Skeletal muscle tissue (tissue), 4 donors: ENCODE measurements around the gene PPM1K. TPM values are rescaled to one million over a fixed set of nuclear protein-coding genes. Genes with fewer than 3 reads are reported as not detected.
"Not testable (repeated sequence)": the region's sequence is repeated elsewhere in the genome, so short reads cannot be mapped to it uniquely, and the experiment has no call there.

Source experiments
- H3K27ac ChIP-seq: one replicate; pipeline ENCODE4 v1.7.0; 2013; ENCODE audit warnings: mild to moderate bottlenecking, low read depth, low read length, inconsistent platforms
- H3K27me3 ChIP-seq, 3 donors: one replicate each; pipeline ENCODE4 v1.7.0; 2013; ENCODE audit warnings: low read length in 3 of 3; ENCODE audit not compliant: control insufficient read depth in 3 of 3, insufficient read depth in 3 of 3
- H3K36me3 ChIP-seq, 3 donors: one replicate each; pipeline ENCODE4 v1.7.0; 2013; ENCODE audit warnings: low read length in 3 of 3; ENCODE audit not compliant: control insufficient read depth in 3 of 3, insufficient read depth in 3 of 3
- H3K4me1 ChIP-seq, 3 donors: one replicate each; pipeline ENCODE4 v1.7.0; 2013; ENCODE audit warnings: low read length in 3 of 3, mild to moderate bottlenecking in 3 of 3; ENCODE audit not compliant: control insufficient read depth in 3 of 3, insufficient read depth in 3 of 3
- H3K4me3 ChIP-seq, 3 donors: one replicate each; pipeline ENCODE4 v1.7.0; 2013; ENCODE audit warnings: low read length in 3 of 3
- H3K9ac ChIP-seq, 3 donors: one replicate each; pipeline ENCODE4 v1.7.0; 2013; ENCODE audit warnings: low read length in 3 of 3, mild to moderate bottlenecking in 3 of 3, moderate library complexity in 2 of 3, low read depth in 1 of 3
- H3K9me3 ChIP-seq, 3 donors: one replicate each; pipeline ENCODE4 v1.7.0; 2013; ENCODE audit warnings: low read length in 3 of 3; ENCODE audit not compliant: control insufficient read depth in 3 of 3
- total RNA-seq: library from RNA; depleted of rRNA; stranded (reverse); fragments of >200 nt; gene quantifications from one replicate; pipeline ENCODE4 v1.2.3, GENCODE V29; 2014
- donor health status: Osteomylitis.

Gene PPM1K
- total RNA-seq: 22.4 TPM

- H3K4me3 ChIP-seq: peak within 1 kb of the TSS; percentile 91 to 93 (median 92)
- H3K9me3 ChIP-seq: no peaks in the 10 kb centered on the region
- no peaks in the 10 kb centered on the region for H3K27me3 ChIP-seq
- H3K27ac ChIP-seq: peak within 1 kb of the TSS; percentile 98
- peak within 1 kb of the TSS; percentile 89 to 90 (median 89) for H3K9ac ChIP-seq
- H3K4me1 ChIP-seq: peaks cover 6 to 19% (median 15%) of the 10 kb centered on the region in 3 donors
- no peaks in the 10 kb centered on the region for H3K36me3 ChIP-seq
Measured at GRCh38 chr4:88284439-88285234, at the start of gene PPM1K. PPM1K (minus strand) TSS chr4:88284561; CDS start chr4:88278583, 5,978 bp downstream.

GRCh38 chr4:88333741-88334405 is 49.5 kb upstream of the PPM1K start:
- Histone ChIP-seq H3K9ac (no peak overlapping the region), H3K36me3 (no peaks in the 10 kb centered on the region)

GRCh38 chr4:88327665-88328064 is 43.3 kb upstream of the PPM1K start:
- H3K27ac ChIP-seq: no peak overlapping the region
- H3K27me3 ChIP-seq: no peaks in the 10 kb centered on the region
- no peaks in the 10 kb centered on the region for H3K4me1 ChIP-seq
- H3K9me3 ChIP-seq: no peaks in the 10 kb centered on the region
- H3K36me3 ChIP-seq: no peaks in the 10 kb centered on the region
- no peak overlapping the region for H3K9ac ChIP-seq
- no peak overlapping the region for H3K4me3 ChIP-seq

More at GRCh38 chr4:88333741-88334405, 49.5 kb upstream of the PPM1K start:
- Histone ChIP-seq H3K9me3 (no peaks in the 10 kb centered on the region), H3K4me3 (no peak overlapping the region), H3K27ac (no peak overlapping the region), H3K4me1 (peaks cover 0 to 10% (median 6%) of the 10 kb centered on the region in 3 donors), H3K27me3 (no peaks in the 10 kb centered on the region)

GRCh38 chr4:88320780-88321373 is 36.5 kb upstream of the PPM1K start:
- Histone ChIP-seq H3K36me3 (no peaks in the 10 kb centered on the region), H3K27me3 (no peaks in the 10 kb centered on the region), H3K4me1 (no peaks in the 10 kb centered on the region), H3K9me3 (no peaks in the 10 kb centered on the region), H3K9ac (no peak overlapping the region), H3K27ac (no peak overlapping the region), H3K4me3 (no peak overlapping the region)

GRCh38 chr4:88320224-88320779 is 35.9 kb upstream of the PPM1K start:
- Histone ChIP-seq H3K4me1 (no peaks in the 10 kb centered on the region), H3K36me3 (no peaks in the 10 kb centered on the region), H3K4me3 (no peak overlapping the region), H3K27me3 (no peaks in the 10 kb centered on the region), H3K27ac (no peak overlapping the region), H3K9me3 (no peaks in the 10 kb centered on the region), H3K9ac (no peak overlapping the region)

- no peak overlapping the region for H3K27ac ChIP-seq
- no peaks in the 10 kb centered on the region for H3K36me3 ChIP-seq
- H3K9me3 ChIP-seq: no peaks in the 10 kb centered on the region
- no peaks in the 10 kb centered on the region for H3K27me3 ChIP-seq
- H3K4me1 ChIP-seq: no peaks in the 10 kb centered on the region
- H3K4me3 ChIP-seq: no peak overlapping the region
- no peak overlapping the region for H3K9ac ChIP-seq
Measured at GRCh38 chr4:88318751-88319350, 34.5 kb upstream of the PPM1K start.

- H3K9me3 ChIP-seq: peaks cover 0 to 2% (median 0%) of the 10 kb centered on the region in 3 donors
- H3K4me3 ChIP-seq: no peak overlapping the region
- no peaks in the 10 kb centered on the region for H3K27me3 ChIP-seq
- no peaks in the 10 kb centered on the region for H3K36me3 ChIP-seq
- no peak overlapping the region for H3K27ac ChIP-seq
- H3K9ac ChIP-seq: no peak overlapping the region
- H3K4me1 ChIP-seq: no peaks in the 10 kb centered on the region
Measured at GRCh38 chr4:88315460-88316017, 31.2 kb upstream of the PPM1K start.

GRCh38 chr4:88313088-88313624 is 28.8 kb upstream of the PPM1K start:
- not testable (repeated sequence) for H3K27me3 ChIP-seq, H3K4me3 ChIP-seq, H3K36me3 ChIP-seq, H3K4me1 ChIP-seq, H3K27ac ChIP-seq, H3K9ac ChIP-seq, H3K9me3 ChIP-seq

- Histone ChIP-seq H3K27me3 (no peaks in the 10 kb centered on the region), H3K9me3 (peaks cover 0 to 2% (median 0%) of the 10 kb centered on the region in 3 donors), H3K4me1 (no peaks in the 10 kb centered on the region), H3K4me3 (no peak overlapping the region), H3K9ac (no peak overlapping the region), H3K27ac (no peak overlapping the region), H3K36me3 (no peaks in the 10 kb centered on the region)
Measured at GRCh38 chr4:88308587-88308986, 24.2 kb upstream of the PPM1K start.
